GM12891 (cell line): ENCODE measurements around the gene XXYLT1.

Experiments used
- DNase-seq: peaks from one replicate; pipeline ENCODE4 v3.0.0; 2011; ENCODE audit warnings: low spot score; ENCODE audit not compliant: insufficient read length
- FAIRE-seq: peaks from 2 replicates; lab custom pipeline; 2011; peaks lifted over from hg19 to GRCh38; lab: Jason Lieb, UNC
- PAX5 ChIP-seq: IDR thresholded peaks from 2 replicates; pipeline ENCODE4 v1.6.1; 2011; ENCODE audit warnings: low read length, moderate library complexity, mild to moderate bottlenecking; ENCODE audit not compliant: insufficient read depth, severe bottlenecking
- POLR2A ChIP-seq: IDR thresholded peaks from 2 replicates; pipeline ENCODE4 v1.6.1; 2011; ENCODE audit warnings: low read depth, low read length, control low read depth
- POLR2AphosphoS5 ChIP-seq: IDR thresholded peaks from 2 replicates; pipeline ENCODE4 v1.6.1; 2011; ENCODE audit warnings: low read depth, low read length, control low read depth
- POU2F2 ChIP-seq: IDR thresholded peaks from 2 replicates; pipeline ENCODE4 v1.6.1; 2011; ENCODE audit warnings: low read depth, mild to moderate bottlenecking, control low read depth, low read length, moderate library complexity
- SPI1 ChIP-seq: IDR thresholded peaks from 2 replicates; pipeline ENCODE4 v1.6.1; 2011; ENCODE audit warnings: low read depth, low read length, control low read depth
- TAF1 ChIP-seq: IDR thresholded peaks from 2 replicates; pipeline ENCODE4 v1.6.1; 2011; ENCODE audit warnings: low read depth, low read length, control low read depth

XXYLT1 gene

GRCh38 chr3:195253923-195254432, 17.0 kb downstream of the XXYLT1 start:
- FAIRE-seq: no peak
- TF ChIP-seq POLR2A: no peak
- no peak for TF ChIP-seq PAX5
- no peak for TF ChIP-seq TAF1
- TF ChIP-seq SPI1: no peak
- TF ChIP-seq POLR2AphosphoS5: no peak
- no peak for TF ChIP-seq POU2F2
- no peak for DNase-seq

- no peak for FAIRE-seq
- no peak for DNase-seq
- no peak for TF ChIP-seq PAX5
- TF ChIP-seq POLR2AphosphoS5: no peak
- no peak for TF ChIP-seq POU2F2
- no peak for TF ChIP-seq TAF1
- no peak for TF ChIP-seq SPI1
- no peak for TF ChIP-seq POLR2A
These were observed 19.5 kb downstream of the XXYLT1 start for GRCh38 chr3:195251336-195252065.

GRCh38 chr3:195250473-195251251, 20.3 kb downstream of the XXYLT1 start:
- FAIRE-seq: peak; percentile 70
- TF ChIP-seq POLR2AphosphoS5 (no peak), POU2F2 (0 out of 2 replicates have a peak, but pooled peaks have one; percentile 17)
- no peak for DNase-seq

GRCh38 chr3:195249858-195250464, 21.0 kb downstream of the XXYLT1 start:
- TF ChIP-seq POU2F2 (no peak), POLR2A (no peak), TAF1 (no peak), POLR2AphosphoS5 (no peak), SPI1 (no peak), PAX5 (no peak)
- FAIRE-seq: no peak

GRCh38 chr3:195249057-195249770, 21.7 kb downstream of the XXYLT1 start:
- TF ChIP-seq POLR2A (no peak), TAF1 (no peak), POU2F2 (no peak), PAX5 (no peak), POLR2AphosphoS5 (no peak), SPI1 (no peak)
- FAIRE-seq: no peak
- DNase-seq: no peak

More at GRCh38 chr3:195249858-195250464, 21.0 kb downstream of the XXYLT1 start:
- DNase-seq: no peak

- no peak for FAIRE-seq
- no peak for DNase-seq
- no peak for TF ChIP-seq TAF1
- TF ChIP-seq POU2F2: no peak
- TF ChIP-seq POLR2AphosphoS5: no peak
- no peak for TF ChIP-seq PAX5
- TF ChIP-seq POLR2A: no peak
- TF ChIP-seq SPI1: no peak
These were observed 22.7 kb downstream of the XXYLT1 start for GRCh38 chr3:195248281-195248680.

GRCh38 chr3:195247863-195248189, 23.1 kb downstream of the XXYLT1 start:
- DNase-seq (no peak), FAIRE-seq (no peak)
- TF ChIP-seq SPI1 (0 out of 2 replicates have a peak, but pooled peaks have one; percentile 16), POU2F2 (no peak)

GRCh38 chr3:195247086-195247862, 23.7 kb downstream of the XXYLT1 start:
- DNase-seq (no peak), FAIRE-seq (no peak)
- TF ChIP-seq POLR2A (no peak), POLR2AphosphoS5 (no peak), TAF1 (no peak), POU2F2 (no peak), SPI1 (no peak), PAX5 (no peak)
